Activated CD4-positive, alpha-beta memory T cell treated with anti-CD3 and anti-CD28 coated beads, Interleukin-2, amount 10 ng/mL, durations not matched to agents 7 days and 5 days (primary cell): ENCODE data around the gene DUS1L. TPM values are rescaled to one million over a fixed set of nuclear protein-coding genes. Genes with fewer than 3 reads are reported as not detected.

ENCODE experiments used
- CTCF ChIA-PET: fragments of 350-600 bp; sonication (Branson Sonifier 250); formaldehyde crosslinking; loops from one replicate; lab custom pipeline; 2021; ENCODE audit warnings: antibody characterized with exemption, inconsistent platforms; lab: Charles Lee
- POLR2A ChIA-PET: fragments of 350-600 bp; sonication (Branson Sonifier 250); formaldehyde crosslinking; loops from one replicate; lab custom pipeline; 2021; ENCODE audit warnings: antibody characterized with exemption; lab: Charles Lee
- DNase-seq: peaks from one replicate; pipeline ENCODE4 v3.0.0-alpha.2; 2020
- H3K27ac Mint-ChIP-seq: one replicate; pipeline ENCODE4 v1.8.0; 2021; ENCODE audit warnings: mild to moderate bottlenecking, mixed read lengths
- H3K27me3 Mint-ChIP-seq: one replicate; pipeline ENCODE4 v1.8.0; 2021; ENCODE audit warnings: mixed read lengths
- H3K36me3 Mint-ChIP-seq: one replicate; pipeline ENCODE4 v1.8.0; 2021; ENCODE audit warnings: low read depth, mixed read lengths
- H3K4me1 Mint-ChIP-seq: one replicate; pipeline ENCODE4 v1.8.0; 2021; ENCODE audit warnings: mixed read lengths
- H3K4me3 Mint-ChIP-seq: one replicate; pipeline ENCODE4 v1.8.0; 2021; ENCODE audit warnings: mild to moderate bottlenecking, mixed read lengths
- H3K9me3 Mint-ChIP-seq: one replicate; pipeline ENCODE4 v1.8.0; 2021; ENCODE audit warnings: mixed read lengths
- total RNA-seq, 2 experiments: library from RNA; stranded (reverse); gene quantifications; one replicate each; pipeline ENCODE4 v1.2.3, GENCODE V29; 2021

DUS1L gene
- total RNA-seq, 2 experiments from 2014 or later: 98.8 to 99.3 TPM

GRCh38 chr17:82098169-82098938 is 32.8 kb upstream of the DUS1L start, which contains the start of gene FASN:
FASN (minus strand) TSS chr17:82098236; CDS start chr17:82096445, 1,791 bp downstream.
- peak; percentile 95 for DNase-seq
- Mint-ChIP-seq H3K27me3 (no peaks in the 10 kb centered on the region), H3K27ac (peak within 1 kb of the TSS; percentile 71), H3K36me3 (peaks cover 6% of the 10 kb centered on the region), H3K9me3 (no peaks in the 10 kb centered on the region), H3K4me3 (peak within 1 kb of the TSS; percentile 74), H3K4me1 (peaks cover 22% of the 10 kb centered on the region)
- ChIA-PET CTCF (interaction anchor here (0.6 to 1.6 kb wide), 8 partner anchors 9 to 88 kb away, joined by 3 to 8 read pairs (median 4); partner anchors contain the start of genes CENPX, DCXR and LRRC45), POLR2A (interaction anchor here (0.6 to 3.2 kb wide), 22 partner anchors 8 to 200 kb away, joined by 3 to 15 read pairs (median 4); partner anchors contain the start of genes CENPX, DCXR, LRRC45 and SLC16A3)

GRCh38 chr17:82097919-82098168 is 32.2 kb upstream of the DUS1L start:
- Mint-ChIP-seq H3K4me1 (peaks cover 24% of the 10 kb centered on the region), H3K27me3 (no peaks in the 10 kb centered on the region), H3K36me3 (peaks cover 9% of the 10 kb centered on the region), H3K9me3 (no peaks in the 10 kb centered on the region), H3K27ac (peak overlapping the region; percentile 71), H3K4me3 (peak overlapping the region; percentile 73)
- ChIA-PET POLR2A (interaction anchor here (0.6 to 3.2 kb wide), 13 partner anchors 8 to 174 kb away, joined by 3 to 15 read pairs (median 5); partner anchors contain the start of genes CENPX, DCXR and LRRC45), CTCF (interaction anchor here (1.1 to 1.6 kb wide), 2 partner anchors 16 to 60 kb away, joined by 4 to 8 read pairs; partner anchors contain the start of gene DCXR)
- no peak for DNase-seq

GRCh38 chr17:82097184-82097918 is 31.7 kb upstream of the DUS1L start:
- Mint-ChIP-seq H3K9me3 (no peaks in the 10 kb centered on the region), H3K27ac (peak overlapping the region; percentile 66), H3K27me3 (no peaks in the 10 kb centered on the region), H3K4me1 (peaks cover 24% of the 10 kb centered on the region), H3K4me3 (peak overlapping the region; percentile 74), H3K36me3 (peaks cover 9% of the 10 kb centered on the region)
- CTCF ChIA-PET: no interaction called here
- peak; percentile 41 for DNase-seq
- POLR2A ChIA-PET: interaction anchor here (0.6 to 3.2 kb wide), 11 partner anchors 9 to 173 kb away, joined by 3 to 15 read pairs (median 7); partner anchors contain the start of genes CENPX, DCXR and LRRC45

GRCh38 chr17:82096709-82097183 is 31.1 kb upstream of the DUS1L start:
- H3K36me3 Mint-ChIP-seq: peaks cover 13% of the 10 kb centered on the region
- POLR2A ChIA-PET: interaction anchor here (0.9 to 2.9 kb wide), 6 partner anchors 9 to 74 kb away, joined by 3 to 15 read pairs (median 6); partner anchors contain the start of genes CENPX, DCXR and LRRC45
- no peaks in the 10 kb centered on the region for H3K9me3 Mint-ChIP-seq
- CTCF ChIA-PET: no interaction called here
- H3K4me1 Mint-ChIP-seq: peaks cover 24% of the 10 kb centered on the region
- peak overlapping the region; percentile 74 for H3K4me3 Mint-ChIP-seq
- no peaks in the 10 kb centered on the region for H3K27me3 Mint-ChIP-seq
- H3K27ac Mint-ChIP-seq: peak overlapping the region; percentile 66
- DNase-seq: no peak

- Mint-ChIP-seq H3K36me3 (peaks cover 16% of the 10 kb centered on the region), H3K27ac (peak overlapping the region; percentile 66), H3K27me3 (no peaks in the 10 kb centered on the region), H3K4me3 (peak overlapping the region; percentile 74), H3K9me3 (no peaks in the 10 kb centered on the region), H3K4me1 (peaks cover 24% of the 10 kb centered on the region)
- ChIA-PET POLR2A (interaction anchor here (0.6 to 1.8 kb wide), 5 partner anchors 10 to 433 kb away, joined by 3 to 7 read pairs (median 4); partner anchors contain the start of gene DUS1L), CTCF (no interaction called here)
- no peak for DNase-seq
Measured at GRCh38 chr17:82095777-82096708, 30.4 kb upstream of the DUS1L start.

- no peak overlapping the region for H3K27ac Mint-ChIP-seq
- ChIA-PET CTCF (no interaction called here), POLR2A (interaction anchor here (1.3 to 1.8 kb wide), 4 partner anchors 11 to 65 kb away, joined by 4 to 7 read pairs (median 6); partner anchors contain the start of gene DUS1L)
- peaks cover 24% of the 10 kb centered on the region for H3K4me1 Mint-ChIP-seq
- no peak overlapping the region for H3K4me3 Mint-ChIP-seq
- peaks cover 20% of the 10 kb centered on the region for H3K36me3 Mint-ChIP-seq
- no peaks in the 10 kb centered on the region for H3K9me3 Mint-ChIP-seq
- no peaks in the 10 kb centered on the region for H3K27me3 Mint-ChIP-seq
- DNase-seq: no peak
Measured at GRCh38 chr17:82094931-82095776, 29.6 kb upstream of the DUS1L start.

GRCh38 chr17:82092995-82093751 is 27.6 kb upstream of the DUS1L start:
- no peaks in the 10 kb centered on the region for H3K9me3 Mint-ChIP-seq
- no peaks in the 10 kb centered on the region for H3K27me3 Mint-ChIP-seq
- H3K27ac Mint-ChIP-seq: no peak overlapping the region
- POLR2A ChIA-PET: no interaction called here
- CTCF ChIA-PET: no interaction called here
- H3K36me3 Mint-ChIP-seq: peaks cover 28% of the 10 kb centered on the region
- peaks cover 15% of the 10 kb centered on the region for H3K4me1 Mint-ChIP-seq
- no peak for DNase-seq
- no peak overlapping the region for H3K4me3 Mint-ChIP-seq

GRCh38 chr17:82092628-82092994 is 27.0 kb upstream of the DUS1L start:
- no peaks in the 10 kb centered on the region for H3K27me3 Mint-ChIP-seq
- H3K4me1 Mint-ChIP-seq: peaks cover 15% of the 10 kb centered on the region
- POLR2A ChIA-PET: no interaction called here
- no peaks in the 10 kb centered on the region for H3K9me3 Mint-ChIP-seq
- H3K27ac Mint-ChIP-seq: no peak overlapping the region
- CTCF ChIA-PET: no interaction called here
- H3K36me3 Mint-ChIP-seq: peaks cover 32% of the 10 kb centered on the region
- H3K4me3 Mint-ChIP-seq: no peak overlapping the region
- no peak for DNase-seq

GRCh38 chr17:82092094-82092586 is 26.5 kb upstream of the DUS1L start:
- no peaks in the 10 kb centered on the region for H3K27me3 Mint-ChIP-seq
- H3K9me3 Mint-ChIP-seq: no peaks in the 10 kb centered on the region
- no peak for DNase-seq
- ChIA-PET POLR2A (no interaction called here), CTCF (no interaction called here)
- peaks cover 15% of the 10 kb centered on the region for H3K4me1 Mint-ChIP-seq
- H3K36me3 Mint-ChIP-seq: peaks cover 32% of the 10 kb centered on the region
- H3K27ac Mint-ChIP-seq: no peak overlapping the region
- no peak overlapping the region for H3K4me3 Mint-ChIP-seq

- Mint-ChIP-seq H3K4me1 (peaks cover 13% of the 10 kb centered on the region), H3K27ac (no peak overlapping the region), H3K36me3 (peaks cover 32% of the 10 kb centered on the region), H3K4me3 (no peak overlapping the region), H3K9me3 (no peaks in the 10 kb centered on the region), H3K27me3 (no peaks in the 10 kb centered on the region)
- no peak for DNase-seq
- POLR2A ChIA-PET: no interaction called here
- CTCF ChIA-PET: interaction anchor here (0.6 kb wide), 1 partner anchor 366 kb away, joined by 5 read pairs; no protein-coding TSS in a partner anchor
Measured at GRCh38 chr17:82091264-82092066, 25.9 kb upstream of the DUS1L start.
